Sigmoid colon (tissue), 7 donors: Measurements from ENCODE around the gene SIVA1. TPM values are rescaled to one million over a fixed set of nuclear protein-coding genes. Genes with fewer than 3 reads are reported as not detected.

ENCODE experiments used
- DNase-seq: peaks from one replicate; pipeline ENCODE4 v3.0.0-alpha.2; 2019
- H3K27ac ChIP-seq, 4 donors: fragments of 200-600 bp; sonication (generic); one replicate each; pipeline ENCODE4 v1.5.1; 2016 to 2019; ENCODE audit warnings: mild to moderate bottlenecking in 1 of 4
- H3K27me3 ChIP-seq, 3 donors: fragments of 200-600 bp; sonication (generic); one replicate each; pipeline ENCODE4 v1.5.1; 2019; ENCODE audit warnings: mild to moderate bottlenecking in 1 of 3
- H3K36me3 ChIP-seq, 4 donors: fragments of 200-600 bp; sonication (generic); one replicate each; pipeline ENCODE4 v1.5.1; 2016 to 2019
- H3K4me1 ChIP-seq, 4 donors: fragments of 200-600 bp; sonication (generic); one replicate each; pipeline ENCODE4 v1.5.1; 2017 to 2019
- H3K4me3 ChIP-seq, 4 donors: fragments of 200-600 bp; sonication (generic); one replicate each; pipeline ENCODE4 v1.5.1; 2017 to 2019; ENCODE audit warnings: mild to moderate bottlenecking in 2 of 4, moderate library complexity in 1 of 4
- H3K9me3 ChIP-seq, 4 donors: fragments of 200-600 bp in 3 of 4; sonication (generic) in 3 of 4; one replicate each; pipeline versions ENCODE4 v1.5.1 to v1.6.1; 2013 to 2019
- EP300 ChIP-seq, 4 donors: sonication (generic); formaldehyde crosslinking; IDR thresholded peaks; one replicate each; pipeline ENCODE4 v1.6.1; 2017; ENCODE audit warnings: antibody characterized with exemption in 4 of 4
- POLR2A ChIP-seq, 2 donors: fragments of 450-650 bp; IDR thresholded peaks; one replicate each; pipeline ENCODE4 v1.6.1; 2016; ENCODE audit warnings: antibody characterized with exemption in 2 of 2, mild to moderate bottlenecking in 2 of 2, moderate library complexity in 2 of 2
- POLR2AphosphoS5 ChIP-seq, 4 donors: sonication (generic); formaldehyde crosslinking; IDR thresholded peaks; one replicate each; pipeline ENCODE4 v1.6.1; 2017; ENCODE audit warnings: antibody characterized with exemption in 4 of 4
- WGBS, 2 donors: extraction: QIAGEN DNeasy Blood & Tissue Kit; methylation state at CpG; one replicate each; pipeline ENCODE4 v1.1.7; 2013; 5-methylcytosine and 5-hydroxymethylcytosine counted together
- intact Hi-C: fragments of 100-400 bp; cut with DNase I; formaldehyde crosslinking; loops from one replicate; pipeline ENCODE4 v1.15.1; 2023
- polyA plus RNA-seq, 3 donors: library from polyadenylated mRNA; stranded (reverse); fragments of 200-250 nt; gene quantifications; one replicate each; pipeline ENCODE4 v1.2.3, GENCODE V29; 2013
- total RNA-seq, 4 donors: library from RNA; depleted of rRNA; stranded (reverse); fragments of >200 nt; gene quantifications; one replicate each; pipeline ENCODE4 v1.1.0, GENCODE V29; 2016
- TF ChIP-seq, protein P1 (sequence below), 4 experiments: fragments of 450-650 bp in 3 of 4; fragments of 200-600 bp in 1 of 4; IDR thresholded peaks; one replicate each; pipeline ENCODE4 v1.5.1; 2016 to 2019; ENCODE audit warnings: antibody characterized with exemption in 4 of 4, mild to moderate bottlenecking in 3 of 4, moderate library complexity in 2 of 4
- donor health status: healthy with polysubstance abuse.
- donor health status: Bipolar disorder and iron deficiency.
- donor health status: healthy.

The SIVA1 gene
- total and polyA plus RNA-seq, 7 donors: 124 to 512 (median 235) TPM

DNA sequence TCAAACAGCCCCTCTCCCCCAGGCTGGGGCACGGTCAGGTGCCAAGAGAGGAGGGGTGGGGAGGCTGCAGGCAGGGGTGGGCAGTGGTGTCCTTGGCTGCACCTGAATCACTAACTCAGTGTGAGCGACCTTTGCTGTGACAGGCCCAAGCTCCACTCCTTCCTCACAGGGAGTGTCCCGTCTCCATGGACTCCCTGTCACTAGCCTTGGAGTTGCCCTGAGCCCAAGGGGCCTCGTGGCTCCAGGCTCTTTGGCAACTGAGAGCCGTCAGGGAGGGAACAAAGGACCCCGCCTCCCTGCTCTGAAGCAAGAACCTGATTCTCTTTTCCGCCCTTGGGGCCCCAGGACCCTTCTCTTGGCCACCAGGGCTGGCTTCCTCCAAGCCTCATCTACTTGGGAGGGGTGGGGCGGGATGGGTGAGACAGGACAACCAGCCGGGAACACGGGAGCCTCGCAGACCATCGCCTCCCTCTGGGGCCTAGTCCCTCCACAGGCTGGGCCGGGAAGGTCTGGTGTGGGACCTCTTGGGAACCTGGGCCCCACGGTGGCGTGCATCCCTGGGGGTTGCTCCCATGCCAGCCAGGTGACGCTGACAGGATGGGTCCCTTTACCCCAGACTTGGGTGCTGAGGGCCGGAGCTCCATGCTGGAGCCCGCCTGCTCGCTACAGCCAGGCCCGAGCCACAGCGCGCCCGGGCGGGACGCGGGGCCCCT, 29.9 kb upstream of the SIVA1 start:
- Histone ChIP-seq H3K4me3 (peak overlapping the region in 3 of 4 donors; percentile 51 to 70 (median 67)), H3K9me3 (no peaks in the 10 kb centered on the region), H3K27me3 (peaks cover 6 to 36% (median 7%) of the 10 kb centered on the region in 3 donors), H3K4me1 (peaks cover 0 to 44% (median 42%) of the 10 kb centered on the region in 4 donors), H3K36me3 (peaks cover 0 to 13% (median 6%) of the 10 kb centered on the region in 4 donors), H3K27ac (peak overlapping the region in 3 of 4 donors; percentile 47 to 68 (median 61))
- TF ChIP-seq POLR2A (IDR thresholded peaks at IDR 0.05) (no peak), POLR2AphosphoS5 (IDR thresholded peaks at IDR 0.05) (no peak), EP300 (IDR thresholded peaks at IDR 0.05) (no peak)
- TF ChIP-seq, protein P1, sequence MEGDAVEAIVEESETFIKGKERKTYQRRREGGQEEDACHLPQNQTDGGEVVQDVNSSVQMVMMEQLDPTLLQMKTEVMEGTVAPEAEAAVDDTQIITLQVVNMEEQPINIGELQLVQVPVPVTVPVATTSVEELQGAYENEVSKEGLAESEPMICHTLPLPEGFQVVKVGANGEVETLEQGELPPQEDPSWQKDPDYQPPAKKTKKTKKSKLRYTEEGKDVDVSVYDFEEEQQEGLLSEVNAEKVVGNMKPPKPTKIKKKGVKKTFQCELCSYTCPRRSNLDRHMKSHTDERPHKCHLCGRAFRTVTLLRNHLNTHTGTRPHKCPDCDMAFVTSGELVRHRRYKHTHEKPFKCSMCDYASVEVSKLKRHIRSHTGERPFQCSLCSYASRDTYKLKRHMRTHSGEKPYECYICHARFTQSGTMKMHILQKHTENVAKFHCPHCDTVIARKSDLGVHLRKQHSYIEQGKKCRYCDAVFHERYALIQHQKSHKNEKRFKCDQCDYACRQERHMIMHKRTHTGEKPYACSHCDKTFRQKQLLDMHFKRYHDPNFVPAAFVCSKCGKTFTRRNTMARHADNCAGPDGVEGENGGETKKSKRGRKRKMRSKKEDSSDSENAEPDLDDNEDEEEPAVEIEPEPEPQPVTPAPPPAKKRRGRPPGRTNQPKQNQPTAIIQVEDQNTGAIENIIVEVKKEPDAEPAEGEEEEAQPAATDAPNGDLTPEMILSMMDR (IDR thresholded peaks at IDR 0.05): no peak
- 19 to 48% methylated on average over 26 of the region's 26 CpGs for WGBS, 2 donors
- no peak for DNase-seq
- intact Hi-C loops: no loop called here

DNA sequence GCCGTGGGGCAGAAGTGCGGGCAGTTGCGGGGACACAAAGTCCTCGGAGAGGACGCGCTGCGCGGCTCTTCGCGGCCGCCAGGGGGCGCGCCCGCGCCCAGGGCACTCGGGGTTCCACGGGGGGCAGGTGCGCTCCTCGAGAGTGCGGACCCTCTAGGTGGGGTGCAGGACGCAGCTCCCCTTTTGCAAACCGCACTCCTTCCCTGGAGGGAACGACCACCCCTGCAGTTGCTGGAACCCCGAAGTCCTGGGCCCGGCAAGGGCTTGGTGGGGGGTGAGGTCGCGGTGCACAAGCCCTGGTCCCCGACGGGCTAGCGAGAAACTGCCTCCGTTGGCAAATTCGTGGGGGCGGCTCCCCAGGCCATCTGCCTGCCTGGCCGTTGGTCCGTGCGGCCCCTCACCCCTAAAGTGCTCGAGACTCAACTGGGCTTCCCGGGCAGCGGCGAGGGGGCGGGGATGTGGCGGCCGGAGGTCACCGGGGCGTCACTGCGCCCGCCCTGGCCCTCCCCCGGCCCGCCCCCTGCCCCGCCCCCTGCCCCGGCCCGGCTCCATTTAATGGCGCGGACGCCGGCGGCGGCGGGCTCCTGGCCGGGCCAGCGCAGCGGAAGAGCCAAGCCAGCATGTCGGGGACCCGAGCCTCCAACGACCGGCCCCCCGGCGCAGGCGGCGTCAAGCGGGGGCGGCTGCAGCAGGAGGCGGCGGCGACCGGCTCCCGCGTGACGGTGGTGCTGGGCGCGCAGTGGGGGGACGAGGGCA, 29.1 kb upstream of the SIVA1 start, which contains the start of gene ADSS1:
Gene ADSS1, plus strand, starts transcription at position 579 of the 756 bp plus-strand sequence. Its CDS starts 42 bp downstream, at position 621.
- intact Hi-C loops: no loop called here
- peaks cover 0 to 44% (median 42%) of the 10 kb centered on the region in 4 donors for H3K4me1 ChIP-seq
- peaks cover 0 to 9% (median 4%) of the 10 kb centered on the region in 4 donors for H3K36me3 ChIP-seq
- no peaks in the 10 kb centered on the region for H3K9me3 ChIP-seq
- H3K27ac ChIP-seq: peak within 1 kb of the TSS; percentile 42 to 68 (median 54)
- WGBS, 2 donors: 1% methylated on average over 82 of the region's 82 CpGs
- H3K4me3 ChIP-seq: peak within 1 kb of the TSS; percentile 26 to 70 (median 59)
- H3K27me3 ChIP-seq: peaks cover 6 to 38% (median 7%) of the 10 kb centered on the region in 3 donors
- DNase-seq: no peak
- TF ChIP-seq EP300 (IDR thresholded peaks at IDR 0.05): no peak
- peak in 3 of 4 donors; percentile 3 to 49 (median 20) for TF ChIP-seq POLR2AphosphoS5 (IDR thresholded peaks at IDR 0.05)
- TF ChIP-seq, protein P1 (IDR thresholded peaks at IDR 0.05): peak; percentile 42 to 93 (median 69)
- TF ChIP-seq POLR2A (IDR thresholded peaks at IDR 0.05): no peak

DNA sequence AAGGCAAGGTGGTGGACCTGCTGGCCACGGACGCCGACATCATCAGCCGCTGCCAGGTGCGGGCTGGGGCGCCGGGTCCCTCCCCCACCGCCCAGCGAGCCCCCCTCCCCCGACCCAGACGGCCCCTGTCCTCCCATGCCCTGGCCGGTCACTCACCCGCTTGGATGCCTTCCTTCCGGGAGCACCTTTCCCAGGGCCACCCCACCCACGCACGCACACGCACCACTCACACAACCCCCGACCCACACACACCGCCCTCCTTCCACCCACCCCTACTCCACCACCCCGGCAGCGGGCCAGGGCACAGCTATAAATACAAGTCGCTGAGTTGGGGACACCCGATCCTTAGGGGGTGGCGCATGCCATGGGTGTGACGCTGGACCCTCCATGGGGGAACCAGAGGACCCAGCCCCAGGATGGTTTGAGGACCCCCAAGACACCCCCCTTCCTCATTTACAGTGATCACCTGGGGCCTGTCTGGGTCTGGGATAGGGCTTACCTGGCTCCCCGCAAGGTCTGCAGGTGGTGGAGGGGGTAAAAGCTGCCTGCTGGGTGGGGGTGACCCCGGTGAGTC, 28.5 kb upstream of the SIVA1 start:
- DNase-seq: peak; percentile 83
- WGBS, 2 donors: 2 to 7% methylated on average over 27 of the region's 27 CpGs
- Histone ChIP-seq H3K27ac (peak overlapping the region; percentile 42 to 68 (median 54)), H3K9me3 (no peaks in the 10 kb centered on the region), H3K27me3 (peaks cover 6 to 38% (median 7%) of the 10 kb centered on the region in 3 donors), H3K4me3 (peak overlapping the region; percentile 26 to 70 (median 59)), H3K4me1 (peaks cover 0 to 44% (median 42%) of the 10 kb centered on the region in 4 donors), H3K36me3 (peaks cover 0 to 2% (median 0%) of the 10 kb centered on the region in 4 donors)
- TF ChIP-seq EP300 (IDR thresholded peaks at IDR 0.05) (no peak), POLR2AphosphoS5 (IDR thresholded peaks at IDR 0.05) (no peak), POLR2A (IDR thresholded peaks at IDR 0.05) (no peak)
- TF ChIP-seq, protein P1 (IDR thresholded peaks at IDR 0.05): no peak
- intact Hi-C loops: no loop called here

DNA sequence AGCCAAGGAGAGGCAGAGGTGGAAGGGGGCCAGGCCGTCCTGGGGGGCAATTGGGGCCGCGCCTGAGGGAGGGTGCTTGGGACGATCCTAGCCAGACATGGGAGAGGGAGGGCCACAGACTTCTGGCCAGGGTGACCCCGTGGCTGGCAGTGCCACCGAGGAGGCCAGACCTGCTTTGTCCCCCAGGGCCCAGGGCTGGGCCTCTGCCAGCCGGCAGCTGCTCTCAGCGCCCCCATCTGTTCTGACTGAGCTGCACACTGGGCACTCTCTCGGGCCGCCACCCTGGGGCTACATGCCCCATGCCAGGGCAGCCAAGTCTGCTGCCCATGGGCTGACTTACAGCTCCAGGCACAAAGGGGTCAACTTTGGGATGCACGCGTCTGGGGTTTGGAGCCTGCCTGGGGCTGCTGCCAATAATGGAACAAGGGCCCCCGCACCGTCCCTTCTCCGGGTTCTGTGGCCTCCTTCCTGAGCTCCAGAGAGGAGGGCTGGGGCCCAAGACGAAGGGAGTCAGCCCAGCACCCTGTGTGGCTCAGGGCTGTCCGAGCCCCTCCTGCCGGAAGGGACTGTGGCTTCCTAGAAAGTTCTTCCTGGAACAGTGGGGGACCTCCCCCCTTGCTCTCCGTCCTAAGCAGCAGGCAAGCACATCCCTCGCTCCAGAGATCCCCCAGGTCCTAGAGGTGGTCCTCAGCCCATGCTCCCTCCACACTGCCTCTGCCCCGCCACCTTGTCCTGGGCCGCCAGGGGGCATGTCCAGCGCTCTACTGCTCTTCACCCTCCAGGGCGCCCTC, 27.8 kb upstream of the SIVA1 start:
- peaks cover 0 to 44% (median 42%) of the 10 kb centered on the region in 4 donors for H3K4me1 ChIP-seq
- H3K9me3 ChIP-seq: no peaks in the 10 kb centered on the region
- TF ChIP-seq POLR2AphosphoS5 (IDR thresholded peaks at IDR 0.05) (no peak), EP300 (IDR thresholded peaks at IDR 0.05) (no peak), POLR2A (IDR thresholded peaks at IDR 0.05) (no peak)
- TF ChIP-seq, protein P1 (IDR thresholded peaks at IDR 0.05): no peak
- 29 to 47% methylated on average over 24 of the region's 24 CpGs for WGBS, 2 donors
- peak overlapping the region in 2 of 4 donors; percentile 17 to 61 for H3K27ac ChIP-seq
- intact Hi-C loops: no loop called here
- DNase-seq: no peak
- H3K27me3 ChIP-seq: peaks cover 6 to 38% (median 7%) of the 10 kb centered on the region in 3 donors
- peak overlapping the region; percentile 26 to 70 (median 59) for H3K4me3 ChIP-seq
- no peaks in the 10 kb centered on the region for H3K36me3 ChIP-seq
